GM19035 (cell line): ENCODE results near the gene TECPR1.
"Not testable (repeated sequence)": the region's sequence is repeated elsewhere in the genome, so short reads cannot be mapped to it uniquely, and the experiment has no call there.

ENCODE experiments used
- ATAC-seq: cut with Tn5 transposase; IDR thresholded peaks from one replicate; pipeline ENCODE4 v1.9.1; 2021; ENCODE audit not compliant: unreplicated experiment

The TECPR1 gene

GRCh38 chr7:98230746-98231471 is 21.1 kb downstream of the TECPR1 start:
- ATAC-seq: no peak

- no peak for ATAC-seq
Observed at GRCh38 chr7:98229991-98230745, 21.9 kb downstream of the TECPR1 start.

GRCh38 chr7:98229441-98229840 is 22.6 kb downstream of the TECPR1 start:
- ATAC-seq: no peak

GRCh38 chr7:98228801-98229200 is 23.2 kb downstream of the TECPR1 start:
- ATAC-seq: no peak

- no peak for ATAC-seq
Observed at GRCh38 chr7:98227939-98228338, 24.1 kb downstream of the TECPR1 start.

- ATAC-seq: no peak
Observed at GRCh38 chr7:98225913-98226614, 26.0 kb downstream of the TECPR1 start.

GRCh38 chr7:98224701-98225181 is 27.3 kb downstream of the TECPR1 start:
- ATAC-seq: no peak

- ATAC-seq: no peak
Observed at GRCh38 chr7:98223898-98224700, 27.9 kb downstream of the TECPR1 start.

GRCh38 chr7:98223351-98223897 is 28.6 kb downstream of the TECPR1 start:
- no peak for ATAC-seq

GRCh38 chr7:98222533-98223195 is 29.4 kb downstream of the TECPR1 start:
- ATAC-seq: no peak

GRCh38 chr7:98221611-98222532 is 30.2 kb downstream of the TECPR1 start:
- no peak for ATAC-seq

GRCh38 chr7:98219382-98219781 is 32.6 kb downstream of the TECPR1 start:
- ATAC-seq: not testable (repeated sequence)

- ATAC-seq: no peak
Observed at GRCh38 chr7:98217623-98218582, 34.1 kb downstream of the TECPR1 start.

GRCh38 chr7:98216941-98217622 is 35.0 kb downstream of the TECPR1 start:
- ATAC-seq: no peak

GRCh38 chr7:98215561-98216495 is 36.2 kb downstream of the TECPR1 start:
- no peak for ATAC-seq

GRCh38 chr7:98214811-98215321 is 37.2 kb downstream of the TECPR1 start:
- ATAC-seq: no peak
